ENCODE data around the gene NR1H4. TPM values are rescaled to one million over a fixed set of nuclear protein-coding genes. Genes with fewer than 3 reads are reported as not detected.

NR1H4 gene
- total and polyA plus RNA-seq, 4 donors = 0.40 to 2.9 (median 0.75) TPM

- Histone ChIP-seq H3K9me3 (ENCODE audit: control insufficient read depth, insufficient read depth, low read length) (no peaks in the 10 kb centered on the region), H3K4me3 (ENCODE audit: low read depth, low read length) (no peak overlapping the region), H3K27me3 (ENCODE audit: control insufficient read depth, insufficient read depth, low read length) (no peaks in the 10 kb centered on the region), H3K36me3 (ENCODE audit: control insufficient read depth, insufficient read depth, low read length) (no peaks in the 10 kb centered on the region), H3K27ac (ENCODE audit: low read depth, low read length) (no peak overlapping the region), H3K4me1 (ENCODE audit: control insufficient read depth, insufficient read depth, low read length) (peaks cover 4% of the 10 kb centered on the region)
- DNase-seq (ENCODE audit: low read depth in 4 of 6, low spot score in 6 of 6) = peak in 1 of 6 donors; percentile 37
- 83% methylated on average over 1 of the region's 1 CpG for WGBS (ENCODE audit: insufficient coverage)
Measured at GRCh38 chr12:100463661-100464060, 10.0 kb upstream of the NR1H4 start.

DNA sequence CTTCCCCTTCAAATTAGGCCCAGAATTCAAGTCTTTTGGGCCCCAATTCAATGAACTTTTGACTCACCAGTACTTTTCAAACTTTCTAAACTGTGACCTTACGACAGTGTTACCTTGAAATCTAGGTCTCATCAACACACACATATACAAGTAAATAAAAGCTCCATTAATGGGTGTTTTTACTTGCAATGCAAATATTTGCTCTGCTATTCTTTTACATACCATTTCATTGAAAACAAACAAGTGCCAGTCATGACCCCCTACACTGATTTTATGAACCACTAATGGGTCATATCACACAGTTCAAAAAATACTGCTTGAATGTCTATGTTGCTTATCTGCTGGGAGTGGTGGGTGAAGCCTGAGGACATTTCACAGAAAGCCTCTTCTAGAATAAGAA lies 9.1 kb upstream of the NR1H4 start:
- Histone ChIP-seq H3K9me3 (ENCODE audit: control insufficient read depth, insufficient read depth, low read length) (no peaks in the 10 kb centered on the region), H3K4me3 (ENCODE audit: low read depth, low read length) (no peak overlapping the region), H3K4me1 (ENCODE audit: control insufficient read depth, insufficient read depth, low read length) (peaks cover 4% of the 10 kb centered on the region), H3K27ac (ENCODE audit: low read depth, low read length) (no peak overlapping the region), H3K27me3 (ENCODE audit: control insufficient read depth, insufficient read depth, low read length) (no peaks in the 10 kb centered on the region), H3K36me3 (ENCODE audit: control insufficient read depth, insufficient read depth, low read length) (no peaks in the 10 kb centered on the region)
- DNase-seq (ENCODE audit: low read depth in 4 of 6, low spot score in 6 of 6) = no peak
- WGBS (ENCODE audit: insufficient coverage) = no CpG with 5 or more reads among the region's 1 CpG

GRCh38 chr12:100468126-100468525 lies 5.5 kb upstream of the NR1H4 start:
- Histone ChIP-seq H3K4me1 (ENCODE audit: control insufficient read depth, insufficient read depth, low read length) (no peaks in the 10 kb centered on the region), H3K9me3 (ENCODE audit: control insufficient read depth, insufficient read depth, low read length) (no peaks in the 10 kb centered on the region), H3K36me3 (ENCODE audit: control insufficient read depth, insufficient read depth, low read length) (no peaks in the 10 kb centered on the region), H3K27ac (ENCODE audit: low read depth, low read length) (no peak overlapping the region), H3K27me3 (ENCODE audit: control insufficient read depth, insufficient read depth, low read length) (no peaks in the 10 kb centered on the region), H3K4me3 (ENCODE audit: low read depth, low read length) (no peak overlapping the region)
- no peak for DNase-seq (ENCODE audit: low read depth in 4 of 6, low spot score in 6 of 6)

- H3K27me3 ChIP-seq (ENCODE audit: control insufficient read depth, insufficient read depth, low read length) = no peaks in the 10 kb centered on the region
- H3K27ac ChIP-seq (ENCODE audit: low read depth, low read length) = no peak overlapping the region
- no peak for DNase-seq (ENCODE audit: low read depth in 4 of 6, low spot score in 6 of 6)
- WGBS (ENCODE audit: insufficient coverage) = no CpG with 5 or more reads among the region's 2 CpGs
- no peak overlapping the region for H3K4me3 ChIP-seq (ENCODE audit: low read depth, low read length)
- no peaks in the 10 kb centered on the region for H3K36me3 ChIP-seq (ENCODE audit: control insufficient read depth, insufficient read depth, low read length)
- no peaks in the 10 kb centered on the region for H3K9me3 ChIP-seq (ENCODE audit: control insufficient read depth, insufficient read depth, low read length)
- no peaks in the 10 kb centered on the region for H3K4me1 ChIP-seq (ENCODE audit: control insufficient read depth, insufficient read depth, low read length)
Measured at GRCh38 chr12:100472325-100472724, 1.3 kb upstream of the NR1H4 start.

DNA sequence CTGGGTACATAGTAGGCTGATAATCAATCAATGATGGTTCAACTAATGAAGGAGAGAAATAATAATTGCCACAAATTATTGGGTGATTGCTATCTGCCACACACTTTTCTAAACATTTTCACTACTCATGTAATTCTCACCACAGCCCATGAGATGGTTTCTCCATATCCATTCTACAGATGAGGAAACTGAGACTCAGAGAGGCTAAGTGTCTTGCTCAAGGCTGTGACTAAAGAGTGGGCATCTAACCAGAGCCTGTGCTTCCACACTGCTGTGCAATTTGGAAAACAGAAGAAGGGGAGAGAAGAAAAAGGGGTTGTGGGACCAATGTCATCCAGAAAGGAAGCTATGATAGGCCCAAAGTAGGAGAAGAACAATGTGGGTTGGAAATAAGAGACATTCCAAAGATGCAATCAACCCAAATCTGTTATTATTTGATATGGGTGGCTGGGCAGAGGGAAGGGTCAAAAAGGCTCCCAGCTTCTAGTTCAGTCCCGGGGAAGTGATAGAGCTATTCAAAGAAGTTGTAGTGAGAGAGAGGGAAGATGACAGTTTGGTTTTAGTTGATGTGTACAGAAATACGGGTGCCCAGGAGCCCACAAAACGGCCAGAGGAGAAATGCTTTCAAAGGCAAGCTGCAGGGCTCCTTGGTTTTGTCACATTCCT lies 483 bp upstream of the NR1H4 start:
- H3K27ac ChIP-seq (ENCODE audit: low read depth, low read length) = no peak overlapping the region
- H3K4me1 ChIP-seq (ENCODE audit: control insufficient read depth, insufficient read depth, low read length) = no peaks in the 10 kb centered on the region
- H3K9me3 ChIP-seq (ENCODE audit: control insufficient read depth, insufficient read depth, low read length) = no peaks in the 10 kb centered on the region
- no peaks in the 10 kb centered on the region for H3K36me3 ChIP-seq (ENCODE audit: control insufficient read depth, insufficient read depth, low read length)
- DNase-seq (ENCODE audit: low read depth in 4 of 6, low spot score in 6 of 6) = no peak
- H3K27me3 ChIP-seq (ENCODE audit: control insufficient read depth, insufficient read depth, low read length) = no peaks in the 10 kb centered on the region
- H3K4me3 ChIP-seq (ENCODE audit: low read depth, low read length) = no peak overlapping the region
- 77% methylated on average over 3 of the region's 3 CpGs for WGBS (ENCODE audit: insufficient coverage)

DNA sequence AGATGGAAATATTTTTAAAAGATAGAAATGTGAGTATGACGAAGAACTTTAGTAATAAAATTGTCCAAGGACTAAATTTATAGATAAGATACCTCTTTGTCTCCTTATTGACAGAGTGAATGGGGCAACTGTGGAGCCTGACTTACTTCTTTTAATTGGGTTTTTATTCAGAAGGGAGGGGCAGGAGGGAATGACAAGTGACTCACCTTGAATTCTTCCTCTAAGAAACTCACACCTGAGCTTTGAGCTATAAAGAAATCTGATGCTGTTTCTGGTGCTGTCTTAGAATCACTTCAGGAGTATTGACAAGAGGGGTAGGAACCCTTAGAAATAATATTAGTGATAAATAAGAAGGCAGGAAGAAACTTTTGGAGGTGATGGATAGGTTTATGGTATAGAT lies 951 bp downstream of the NR1H4 start:
- no peaks in the 10 kb centered on the region for H3K4me1 ChIP-seq (ENCODE audit: control insufficient read depth, insufficient read depth, low read length)
- H3K36me3 ChIP-seq (ENCODE audit: control insufficient read depth, insufficient read depth, low read length) = no peaks in the 10 kb centered on the region
- WGBS (ENCODE audit: insufficient coverage) = no CpG with 5 or more reads among the region's 1 CpG
- DNase-seq (ENCODE audit: low read depth in 4 of 6, low spot score in 6 of 6) = no peak
- no peaks in the 10 kb centered on the region for H3K9me3 ChIP-seq (ENCODE audit: control insufficient read depth, insufficient read depth, low read length)
- H3K27ac ChIP-seq (ENCODE audit: low read depth, low read length) = no peak overlapping the region
- no peaks in the 10 kb centered on the region for H3K27me3 ChIP-seq (ENCODE audit: control insufficient read depth, insufficient read depth, low read length)
- no peak overlapping the region for H3K4me3 ChIP-seq (ENCODE audit: low read depth, low read length)

DNA sequence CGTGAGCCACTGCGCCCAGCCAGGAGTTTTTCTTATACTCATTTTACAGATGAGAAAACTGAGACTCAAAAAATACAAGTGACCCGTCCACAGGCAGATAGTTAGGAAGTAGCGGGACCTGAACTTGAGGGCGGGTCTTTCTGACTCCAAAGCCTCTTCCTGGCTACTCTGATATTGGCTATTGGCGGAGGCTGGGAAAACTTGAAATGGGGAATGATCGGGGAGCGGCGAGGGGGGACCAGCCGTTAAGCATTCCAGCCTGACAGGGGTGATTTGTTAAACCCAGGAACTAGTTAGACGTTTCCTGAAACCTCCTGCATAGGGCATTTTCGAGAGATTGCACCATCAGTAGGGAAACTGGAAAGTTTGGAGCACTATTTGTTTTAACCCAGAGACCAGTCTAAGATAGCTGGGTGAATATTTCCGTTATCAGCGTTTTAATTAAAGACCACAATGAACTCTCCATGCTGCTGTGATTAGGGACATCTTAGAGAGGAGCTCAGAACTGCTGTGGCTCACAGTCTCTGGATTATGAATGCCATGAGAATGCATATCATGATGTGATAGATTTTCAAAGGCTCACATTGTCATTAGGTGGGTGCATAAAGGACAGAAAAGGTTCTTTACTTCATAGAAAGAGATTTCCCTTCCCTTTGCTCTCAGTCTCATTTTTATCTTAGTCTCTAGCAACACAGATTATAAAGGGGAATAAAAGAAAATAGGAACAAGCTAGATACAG lies 2.5 kb downstream of the NR1H4 start:
- DNase-seq (ENCODE audit: low read depth in 4 of 6, low spot score in 6 of 6) = no peak
- Histone ChIP-seq H3K27me3 (ENCODE audit: control insufficient read depth, insufficient read depth, low read length) (no peaks in the 10 kb centered on the region), H3K4me1 (ENCODE audit: control insufficient read depth, insufficient read depth, low read length) (no peaks in the 10 kb centered on the region), H3K27ac (ENCODE audit: low read depth, low read length) (no peak overlapping the region), H3K36me3 (ENCODE audit: control insufficient read depth, insufficient read depth, low read length) (no peaks in the 10 kb centered on the region), H3K4me3 (ENCODE audit: low read depth, low read length) (no peak overlapping the region), H3K9me3 (ENCODE audit: control insufficient read depth, insufficient read depth, low read length) (no peaks in the 10 kb centered on the region)
- WGBS (ENCODE audit: insufficient coverage) = 83% methylated on average over 10 of the region's 14 CpGs

- no peaks in the 10 kb centered on the region for H3K36me3 ChIP-seq (ENCODE audit: control insufficient read depth, insufficient read depth, low read length)
- DNase-seq (ENCODE audit: low read depth in 4 of 6, low spot score in 6 of 6) = no peak
- H3K4me1 ChIP-seq (ENCODE audit: control insufficient read depth, insufficient read depth, low read length) = no peaks in the 10 kb centered on the region
- no peak overlapping the region for H3K4me3 ChIP-seq (ENCODE audit: low read depth, low read length)
- no peaks in the 10 kb centered on the region for H3K27me3 ChIP-seq (ENCODE audit: control insufficient read depth, insufficient read depth, low read length)
- no CpG with 5 or more reads among the region's 5 CpGs for WGBS (ENCODE audit: insufficient coverage)
- no peaks in the 10 kb centered on the region for H3K9me3 ChIP-seq (ENCODE audit: control insufficient read depth, insufficient read depth, low read length)
- no peak overlapping the region for H3K27ac ChIP-seq (ENCODE audit: low read depth, low read length)
Measured at GRCh38 chr12:100481021-100481420, 7.4 kb downstream of the NR1H4 start.

DNA sequence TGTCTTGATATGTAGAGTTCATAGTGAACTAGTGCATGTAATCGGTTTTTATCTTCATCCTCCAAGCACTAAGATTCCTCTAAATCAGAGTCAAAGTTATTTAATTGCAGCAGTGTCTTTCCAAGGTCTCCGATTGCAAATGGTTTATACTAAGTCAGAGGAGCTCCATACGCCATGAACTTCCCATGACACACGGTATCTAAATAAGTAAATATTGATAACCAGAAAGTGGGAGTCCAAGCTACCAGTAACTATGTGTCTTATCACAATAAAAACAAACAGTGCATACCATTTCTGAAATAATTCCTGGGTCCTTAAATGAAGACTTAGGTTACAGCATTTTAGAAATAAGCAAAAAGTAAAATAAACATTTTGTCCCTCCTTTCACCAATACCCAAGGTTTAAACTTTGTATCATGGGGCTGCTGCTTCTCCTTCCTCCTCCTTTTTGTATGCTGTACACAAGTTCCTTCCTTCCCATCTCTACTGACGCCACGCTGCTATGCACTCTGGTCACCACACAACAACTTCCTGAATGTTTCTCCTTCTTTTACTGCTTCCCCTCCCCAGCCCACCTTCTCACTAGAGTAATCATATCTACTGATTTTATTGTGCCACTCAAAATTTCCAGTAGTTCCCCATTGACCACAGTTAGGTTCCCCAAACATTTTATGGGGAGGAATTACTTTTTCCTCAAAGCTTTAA lies 10.7 kb downstream of the NR1H4 start:
- no peak for DNase-seq (ENCODE audit: low read depth in 4 of 6, low spot score in 6 of 6)
- Histone ChIP-seq H3K27ac (ENCODE audit: low read depth, low read length) (no peak overlapping the region), H3K4me1 (ENCODE audit: control insufficient read depth, insufficient read depth, low read length) (no peaks in the 10 kb centered on the region), H3K27me3 (ENCODE audit: control insufficient read depth, insufficient read depth, low read length) (no peaks in the 10 kb centered on the region), H3K36me3 (ENCODE audit: control insufficient read depth, insufficient read depth, low read length) (no peaks in the 10 kb centered on the region), H3K9me3 (ENCODE audit: control insufficient read depth, insufficient read depth, low read length) (no peaks in the 10 kb centered on the region), H3K4me3 (ENCODE audit: low read depth, low read length) (no peak overlapping the region)
- WGBS (ENCODE audit: insufficient coverage) = 83% methylated on average over 2 of the region's 6 CpGs
